Vagina (tissue), 2 donors: ENCODE results near the gene PLAC1. TPM values are rescaled to one million over a fixed set of nuclear protein-coding genes. Genes with fewer than 3 reads are reported as not detected.

ENCODE experiments used
- DNase-seq, 2 donors: peaks; one replicate each; pipeline ENCODE4 v3.0.0-alpha.2; 2017; ENCODE audit errors: extremely low spot score in 2 of 2
- H3K27ac ChIP-seq: fragments of 200-600 bp; sonication (generic); one replicate; pipeline ENCODE4 v1.5.1; 2019
- H3K27me3 ChIP-seq: fragments of 200-600 bp; sonication (generic); one replicate; pipeline ENCODE4 v1.5.1; 2019
- H3K36me3 ChIP-seq, 2 donors: fragments of 200-600 bp; sonication (generic); one replicate each; pipeline ENCODE4 v1.5.1; 2017 to 2019
- H3K4me1 ChIP-seq: fragments of 200-600 bp; sonication (generic); one replicate; pipeline ENCODE4 v1.5.1; 2019
- H3K4me3 ChIP-seq, 2 donors: fragments of 200-600 bp; sonication (generic); 1 replicate in 1 of 2; 2 replicates in 1 of 2; pipeline ENCODE4 v1.5.1; 2016 to 2019
- H3K9me3 ChIP-seq: fragments of 200-600 bp; sonication (generic); one replicate; pipeline ENCODE4 v1.5.1; 2019
- CTCF ChIP-seq, 3 experiments: fragments of 450-650 bp in 2 of 3; fragments of 200-600 bp in 1 of 3; sonication (generic) in 1 of 3; IDR thresholded peaks; one replicate each; pipeline ENCODE4 v1.5.1; 2017 to 2019; ENCODE audit warnings: antibody characterized with exemption in 3 of 3, mild to moderate bottlenecking in 2 of 3, moderate library complexity in 2 of 3
- POLR2A ChIP-seq, 2 donors: fragments of 450-650 bp; IDR thresholded peaks; one replicate each; pipeline ENCODE4 v1.6.1; 2017; ENCODE audit warnings: antibody characterized with exemption in 2 of 2, mild to moderate bottlenecking in 2 of 2, moderate library complexity in 2 of 2
- POLR2AphosphoS5 ChIP-seq, 2 donors: sonication (generic); formaldehyde crosslinking; IDR thresholded peaks; one replicate each; pipeline ENCODE4 v1.9.0; 2017; ENCODE audit warnings: antibody characterized with exemption in 2 of 2, mild to moderate bottlenecking in 2 of 2, low read depth in 1 of 2; ENCODE audit not compliant: insufficient read depth in 1 of 2
- intact Hi-C: fragments of 100-400 bp; cut with DNase I; formaldehyde crosslinking; loops from one replicate; pipeline ENCODE4 v1.15.1; 2023
- total RNA-seq: library from RNA; depleted of rRNA; stranded (reverse); fragments of >200 nt; gene quantifications from one replicate; pipeline ENCODE4 v1.2.3, GENCODE V29; 2016

PLAC1 gene
- total RNA-seq, 1 donor from 2014 or later: not detected

DNA sequence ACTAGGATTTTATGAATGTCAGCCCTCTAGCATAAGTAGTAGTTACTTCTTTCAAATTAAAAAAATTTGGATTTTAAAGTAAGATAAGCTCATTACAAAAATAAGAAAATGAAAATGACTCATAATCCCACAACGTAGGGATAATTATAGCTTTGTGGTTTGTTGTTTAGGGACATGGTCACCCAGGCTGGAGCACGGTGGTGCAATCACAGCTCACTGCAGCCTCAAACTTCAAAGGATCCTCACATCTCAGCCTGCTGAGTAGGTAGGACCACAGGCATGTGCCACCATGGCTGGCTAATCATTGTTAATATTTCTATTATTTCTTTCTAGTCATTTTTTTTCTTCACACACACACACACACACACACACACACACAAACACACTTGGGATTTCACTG is 57.6 kb downstream of the PLAC1 start:
- Histone ChIP-seq H3K9me3 (no peaks in the 10 kb centered on the region), H3K27me3 (no peaks in the 10 kb centered on the region), H3K4me3 (no peak overlapping the region), H3K36me3 (no peaks in the 10 kb centered on the region), H3K27ac (no peak overlapping the region), H3K4me1 (no peaks in the 10 kb centered on the region)
- DNase-seq: no peak
- TF ChIP-seq POLR2A (IDR thresholded peaks at IDR 0.05): no peak
- no peak for TF ChIP-seq CTCF (IDR thresholded peaks at IDR 0.05)
- TF ChIP-seq POLR2AphosphoS5 (IDR thresholded peaks at IDR 0.05; ENCODE audit: insufficient read depth in 1 of 2, low read depth in 1 of 2): no peak
- intact Hi-C loops: no loop called here

GRCh38 chrX:134599184-134599914 is 58.9 kb downstream of the PLAC1 start:
- Histone ChIP-seq H3K4me1 (no peaks in the 10 kb centered on the region), H3K36me3 (no peaks in the 10 kb centered on the region), H3K27ac (no peak overlapping the region), H3K27me3 (no peaks in the 10 kb centered on the region), H3K9me3 (no peaks in the 10 kb centered on the region), H3K4me3 (no peak overlapping the region)
- intact Hi-C loops: no loop called here
- TF ChIP-seq POLR2AphosphoS5 (IDR thresholded peaks at IDR 0.05; ENCODE audit: insufficient read depth in 1 of 2, low read depth in 1 of 2): no peak
- no peak for TF ChIP-seq CTCF (IDR thresholded peaks at IDR 0.05)
- TF ChIP-seq POLR2A (IDR thresholded peaks at IDR 0.05): no peak
- DNase-seq: no peak

DNA sequence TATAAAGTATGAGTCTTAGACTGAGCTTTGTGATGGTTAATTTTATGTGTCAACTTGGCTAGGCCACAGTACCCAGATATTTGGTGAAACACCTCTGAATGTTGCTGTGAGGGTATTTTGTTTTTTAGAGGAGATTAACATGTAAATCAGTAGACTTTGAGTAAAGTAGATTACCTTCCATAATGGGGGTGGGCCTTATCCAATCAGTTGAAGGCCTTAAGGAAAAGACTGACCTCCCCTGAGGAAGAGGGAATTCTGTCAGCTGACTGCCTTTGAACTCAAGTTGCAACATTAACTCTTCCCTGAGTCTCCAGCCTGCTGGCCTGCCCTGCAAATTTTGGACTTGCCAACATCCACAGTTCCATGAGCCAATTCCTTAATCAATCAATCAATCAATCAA is 66.0 kb downstream of the PLAC1 start:
- TF ChIP-seq POLR2AphosphoS5 (IDR thresholded peaks at IDR 0.05; ENCODE audit: insufficient read depth in 1 of 2, low read depth in 1 of 2) (no peak), CTCF (IDR thresholded peaks at IDR 0.05) (no peak), POLR2A (IDR thresholded peaks at IDR 0.05) (no peak)
- Histone ChIP-seq H3K27ac (no peak overlapping the region), H3K4me3 (no peak overlapping the region), H3K27me3 (no peaks in the 10 kb centered on the region), H3K9me3 (no peaks in the 10 kb centered on the region), H3K4me1 (no peaks in the 10 kb centered on the region), H3K36me3 (no peaks in the 10 kb centered on the region)
- intact Hi-C loops: no loop called here
- DNase-seq: no peak

- Histone ChIP-seq H3K36me3 (no peaks in the 10 kb centered on the region), H3K27ac (no peak overlapping the region), H3K4me1 (no peaks in the 10 kb centered on the region), H3K4me3 (no peak overlapping the region), H3K9me3 (no peaks in the 10 kb centered on the region), H3K27me3 (no peaks in the 10 kb centered on the region)
- intact Hi-C loops: no loop called here
- no peak for DNase-seq
- TF ChIP-seq POLR2A (IDR thresholded peaks at IDR 0.05) (no peak), CTCF (IDR thresholded peaks at IDR 0.05) (no peak), POLR2AphosphoS5 (IDR thresholded peaks at IDR 0.05; ENCODE audit: insufficient read depth in 1 of 2, low read depth in 1 of 2) (no peak)
These were observed 66.8 kb downstream of the PLAC1 start for GRCh38 chrX:134591502-134591901.

DNA sequence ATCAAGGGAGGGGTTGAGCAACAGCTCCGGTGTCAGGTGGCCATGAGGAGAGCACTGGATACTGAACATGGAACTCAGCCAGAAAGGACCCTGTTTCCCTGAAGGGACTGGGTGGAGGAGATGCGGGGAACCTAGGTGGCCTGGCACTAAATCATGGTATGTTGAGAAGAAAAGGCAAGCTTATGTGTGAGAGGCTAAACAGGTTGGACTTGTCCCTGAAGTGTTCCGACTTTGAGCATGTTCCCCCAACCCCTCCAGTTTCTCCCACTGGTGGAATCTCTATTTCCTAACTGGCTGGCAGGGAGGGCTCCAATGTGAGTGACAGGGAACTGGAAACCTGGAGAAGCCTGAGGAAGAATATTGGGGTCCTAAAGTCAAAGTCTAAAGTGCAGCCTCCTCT is 69.5 kb downstream of the PLAC1 start:
- H3K27ac ChIP-seq: no peak overlapping the region
- TF ChIP-seq POLR2AphosphoS5 (IDR thresholded peaks at IDR 0.05; ENCODE audit: insufficient read depth in 1 of 2, low read depth in 1 of 2): no peak
- no peak for TF ChIP-seq POLR2A (IDR thresholded peaks at IDR 0.05)
- TF ChIP-seq CTCF (IDR thresholded peaks at IDR 0.05): no peak
- no peaks in the 10 kb centered on the region for H3K4me1 ChIP-seq
- no peak for DNase-seq
- no peak overlapping the region for H3K4me3 ChIP-seq
- H3K36me3 ChIP-seq: no peaks in the 10 kb centered on the region
- H3K9me3 ChIP-seq: no peaks in the 10 kb centered on the region
- no peaks in the 10 kb centered on the region for H3K27me3 ChIP-seq
- intact Hi-C loops: no loop called here
